ENCODE measurements around the gene HLA-DMB. TPM values are rescaled to one million over a fixed set of nuclear protein-coding genes. Genes with fewer than 3 reads are reported as not detected.

The HLA-DMB gene
- total and polyA plus RNA-seq, 2 experiments from 2014 or later: not detected

GRCh38 chr6:32949113-32949512 lies 8.3 kb upstream of the HLA-DMB start:
- H3K9me2 ChIP-seq (ENCODE audit: insufficient read depth): no peaks in the 10 kb centered on the region
- H3F3A ChIP-seq (ENCODE audit: insufficient read depth): 0 out of 2 replicates have a peak, but pooled peaks cover 9% of the 10 kb centered on the region
- 79 to 81% methylated on average over 9 of the region's 9 CpGs for WGBS, 2 experiments (ENCODE audit: low coverage in 1 of 2, low lambda C conversion rate in 2 of 2, missing lambda C conversion rate in 2 of 2)
- H2AFZ ChIP-seq: no peak overlapping the region
- H3K79me2 ChIP-seq (ENCODE audit: insufficient read depth): no peaks in the 10 kb centered on the region
- H3K9ac ChIP-seq: no peak overlapping the region
- peaks cover 4% of the 10 kb centered on the region; the same call in 1 of the 2 replicates for H3K4me1 ChIP-seq (ENCODE audit: insufficient read depth)
- DNase-seq: no peak
- no peaks in the 10 kb centered on the region for H3K9me3 ChIP-seq (ENCODE audit: low read depth)
- H3K4me2 ChIP-seq (ENCODE audit: unreplicated experiment): no peak overlapping the region
- no peak overlapping the region for H3K4me3 ChIP-seq
- no peaks in the 10 kb centered on the region for H4K20me1 ChIP-seq (ENCODE audit: insufficient read depth)
- H3K27me3 ChIP-seq (replicated peaks; ENCODE audit: insufficient read depth): no peaks in the 10 kb centered on the region
- H3K27ac ChIP-seq: no peak overlapping the region
- in situ Hi-C loops (cut with MboI): no loop called here
- no peaks in the 10 kb centered on the region for H3K36me3 ChIP-seq (ENCODE audit: low read depth)
- TF ChIP-seq EZH2phosphoT487 (IDR thresholded peaks at IDR 0.05; ENCODE audit: insufficient read depth, low read depth) (no peak), EZH2 (IDR thresholded peaks at IDR 0.05; ENCODE audit: insufficient read depth, poor library complexity, severe bottlenecking) (no peak)

- no peak for TF ChIP-seq EZH2 (IDR thresholded peaks at IDR 0.05; ENCODE audit: insufficient read depth, poor library complexity, severe bottlenecking)
- no peak for TF ChIP-seq EZH2phosphoT487 (IDR thresholded peaks at IDR 0.05; ENCODE audit: insufficient read depth, low read depth)
- Histone ChIP-seq H3K36me3 (ENCODE audit: low read depth) (no peaks in the 10 kb centered on the region), H4K20me1 (ENCODE audit: insufficient read depth) (no peaks in the 10 kb centered on the region), H3K27ac (no peak overlapping the region), H3K4me1 (ENCODE audit: insufficient read depth) (peaks cover 3% of the 10 kb centered on the region; the same call in 1 of the 2 replicates), H3F3A (ENCODE audit: insufficient read depth) (no peaks in the 10 kb centered on the region), H2AFZ (no peak overlapping the region), H3K9me2 (ENCODE audit: insufficient read depth) (no peaks in the 10 kb centered on the region), H3K27me3 (replicated peaks; ENCODE audit: insufficient read depth) (no peaks in the 10 kb centered on the region), H3K9me3 (ENCODE audit: low read depth) (no peaks in the 10 kb centered on the region), H3K4me2 (ENCODE audit: unreplicated experiment) (no peak overlapping the region), H3K79me2 (ENCODE audit: insufficient read depth) (no peaks in the 10 kb centered on the region), H3K4me3 (no peak overlapping the region), H3K9ac (no peak overlapping the region)
- WGBS, 2 experiments (ENCODE audit: low coverage in 1 of 2, low lambda C conversion rate in 2 of 2, missing lambda C conversion rate in 2 of 2): 73 to 74% methylated on average over 11 of the region's 11 CpGs
- in situ Hi-C loops (cut with MboI): no loop called here
- DNase-seq: peak; percentile 51
Observed at GRCh38 chr6:32947552-32948465, 7.0 kb upstream of the HLA-DMB start.

GRCh38 chr6:32946893-32947292 lies 6.1 kb upstream of the HLA-DMB start:
- no peaks in the 10 kb centered on the region for H3K9me2 ChIP-seq (ENCODE audit: insufficient read depth)
- no peaks in the 10 kb centered on the region for H3K4me1 ChIP-seq (ENCODE audit: insufficient read depth)
- H2AFZ ChIP-seq: no peak overlapping the region
- no peaks in the 10 kb centered on the region for H3K79me2 ChIP-seq (ENCODE audit: insufficient read depth)
- H3K4me3 ChIP-seq: no peak overlapping the region
- no peak overlapping the region for H3K27ac ChIP-seq
- no peaks in the 10 kb centered on the region for H3K9me3 ChIP-seq (ENCODE audit: low read depth)
- no peak overlapping the region for H3K4me2 ChIP-seq (ENCODE audit: unreplicated experiment)
- no peak overlapping the region for H3K9ac ChIP-seq
- TF ChIP-seq EZH2phosphoT487 (IDR thresholded peaks at IDR 0.05; ENCODE audit: insufficient read depth, low read depth): no peak
- TF ChIP-seq EZH2 (IDR thresholded peaks at IDR 0.05; ENCODE audit: insufficient read depth, poor library complexity, severe bottlenecking): no peak
- no peaks in the 10 kb centered on the region for H3F3A ChIP-seq (ENCODE audit: insufficient read depth)
- no peaks in the 10 kb centered on the region for H3K27me3 ChIP-seq (replicated peaks; ENCODE audit: insufficient read depth)
- in situ Hi-C loops (cut with MboI): no loop called here
- H4K20me1 ChIP-seq (ENCODE audit: insufficient read depth): no peaks in the 10 kb centered on the region
- no peaks in the 10 kb centered on the region for H3K36me3 ChIP-seq (ENCODE audit: low read depth)
- DNase-seq: no peak

- Histone ChIP-seq H3K9ac (no peak overlapping the region), H3K4me2 (ENCODE audit: unreplicated experiment) (no peak overlapping the region), H3K4me3 (no peak overlapping the region), H2AFZ (no peak overlapping the region), H3K27ac (no peak overlapping the region), H3K4me1 (ENCODE audit: insufficient read depth) (no peaks in the 10 kb centered on the region), H3K36me3 (ENCODE audit: low read depth) (no peaks in the 10 kb centered on the region), H3K79me2 (ENCODE audit: insufficient read depth) (no peaks in the 10 kb centered on the region), H3K9me2 (ENCODE audit: insufficient read depth) (no peaks in the 10 kb centered on the region), H4K20me1 (ENCODE audit: insufficient read depth) (no peaks in the 10 kb centered on the region), H3K27me3 (replicated peaks; ENCODE audit: insufficient read depth) (no peaks in the 10 kb centered on the region), H3K9me3 (ENCODE audit: low read depth) (no peaks in the 10 kb centered on the region), H3F3A (ENCODE audit: insufficient read depth) (no peaks in the 10 kb centered on the region)
- DNase-seq: no peak
- in situ Hi-C loops (cut with MboI): no loop called here
- no peak for TF ChIP-seq EZH2 (IDR thresholded peaks at IDR 0.05; ENCODE audit: insufficient read depth, poor library complexity, severe bottlenecking)
- no peak for TF ChIP-seq EZH2phosphoT487 (IDR thresholded peaks at IDR 0.05; ENCODE audit: insufficient read depth, low read depth)
Observed at GRCh38 chr6:32945953-32946352, 5.1 kb upstream of the HLA-DMB start.
